K562 (cell line): Measurements from ENCODE around the gene GTSE1. TPM values are rescaled to one million over a fixed set of nuclear protein-coding genes. Genes with fewer than 3 reads are reported as not detected.

Source experiments
- ATAC-seq: fragments of 200-7000 bp; cut with Tn5 transposase; 3 replicates; pipeline ENCODE4 v1.9.1; 2020; ENCODE audit warnings: moderate library complexity
- BruUV-seq: library from RNA; stranded (reverse); fragments of 400-500 nt; replicated peaks from 2 replicates; lab custom pipeline; 2021; lab: Mats Ljungman, UMichigan
- CTCF ChIA-PET: fragments of 300-600 bp; formaldehyde crosslinking; extraction: SDS; loops from one replicate; lab custom pipeline; 2021; ENCODE audit warnings: low intra/inter-chr PET ratio; lab: Yijun Ruan, JAX
- POLR2A ChIA-PET: fragments of 300-600, 350-650 bp; sonication (Branson Sonifier 250); formaldehyde crosslinking; extraction: SDS; loops from one replicate; lab custom pipeline; 2021; ENCODE audit warnings: antibody characterized with exemption, inconsistent platforms; lab: Yijun Ruan, JAX
- DNase-seq, 4 experiments: peaks; one replicate each; pipeline versions ENCODE4 v3.0.0 to v3.0.0-alpha.2; 2011 to 2018; ENCODE audit warnings: low spot score in 3 of 4, mixed read lengths in 3 of 4; ENCODE audit errors: extremely low read depth in 1 of 4
- FAIRE-seq: peaks from 2 replicates; lab custom pipeline; 2011; peaks lifted over from hg19 to GRCh38; lab: Jason Lieb, UNC
- H2AFZ ChIP-seq: 2 replicates; pipeline ENCODE4 v1.6.0; 2011; ENCODE audit warnings: low read depth, low read length, control low read depth, inconsistent platforms
- H3K27ac ChIP-seq: fragments of 200-600 bp; 3 replicates; pipeline ENCODE4 v1.8.0; 2011; ENCODE audit warnings: low read depth, mild to moderate bottlenecking, control low read depth, inconsistent platforms, low read length, moderate library complexity, mixed read lengths; ENCODE audit errors: extremely low read depth
- H3K27me3 ChIP-seq, 2 experiments: fragments of 300-600 bp in 1 of 2; 2 replicates in 1 of 2; 3 replicates in 1 of 2; pipeline versions ENCODE4 v1.6.0 to v1.8.0; 2011; ENCODE audit warnings: inconsistent platforms in 2 of 2, low read length in 2 of 2, mild to moderate bottlenecking in 1 of 2, mixed read lengths in 1 of 2, moderate library complexity in 1 of 2; ENCODE audit not compliant: control insufficient read depth in 2 of 2, insufficient read depth in 2 of 2
- H3K36me3 ChIP-seq: fragments of 300-600 bp; 3 replicates; pipeline ENCODE4 v1.8.0; 2011; ENCODE audit warnings: mild to moderate bottlenecking, low read length, inconsistent platforms; ENCODE audit not compliant: control insufficient read depth, insufficient read depth
- H3K4me1 ChIP-seq, 2 experiments: fragments of 200-600 bp in 1 of 2; replicated peaks in 1 of 2; 2 replicates in 1 of 2; 3 replicates in 1 of 2; pipeline versions ENCODE4 v1.5.1 to v1.8.0; 2011; ENCODE audit warnings: inconsistent platforms in 2 of 2, low read length in 2 of 2, mild to moderate bottlenecking in 1 of 2, mixed read lengths in 1 of 2, moderate library complexity in 1 of 2; ENCODE audit not compliant: control insufficient read depth in 2 of 2, insufficient read depth in 2 of 2
- H3K4me2 ChIP-seq: 2 replicates; pipeline ENCODE4 v1.6.1; 2011; ENCODE audit warnings: low read length, control low read depth, inconsistent platforms, mixed read lengths; ENCODE audit not compliant: insufficient read depth
- H3K4me3 ChIP-seq: fragments of 200-600 bp; sonication (generic), shearing (Covaris generic); 2 replicates; pipeline ENCODE4 v1.5.1; 2016; ENCODE audit warnings: control low read depth, inconsistent platforms
- H3K79me2 ChIP-seq: fragments of 200-600 bp; 3 replicates; pipeline ENCODE4 v1.8.0; 2011; ENCODE audit warnings: low read length, inconsistent platforms; ENCODE audit not compliant: control insufficient read depth, insufficient read depth
- H3K9ac ChIP-seq, 2 experiments: 2 replicates each; pipeline versions ENCODE4 v1.6.0 to v1.6.1; 2011; ENCODE audit warnings: low read depth in 2 of 2, low read length in 2 of 2, control low read depth in 1 of 2, inconsistent platforms in 1 of 2, mild to moderate bottlenecking in 1 of 2, mixed read lengths in 1 of 2; ENCODE audit not compliant: insufficient read depth in 1 of 2
- H3K9me1 ChIP-seq: one replicate; pipeline ENCODE4 v1.6.0; 2011; ENCODE audit warnings: inconsistent platforms, mild to moderate bottlenecking, low read length, moderate library complexity; ENCODE audit not compliant: control insufficient read depth, insufficient read depth
- H3K9me3 ChIP-seq: replicated peaks from 2 replicates; pipeline ENCODE4 v1.5.1; 2011; ENCODE audit warnings: low read depth, low read length, inconsistent platforms; ENCODE audit not compliant: control insufficient read depth, insufficient read depth
- H4K20me1 ChIP-seq: replicated peaks from 2 replicates; pipeline ENCODE4 v1.6.1; 2011; ENCODE audit warnings: low read length, inconsistent platforms, mixed read lengths; ENCODE audit not compliant: control insufficient read depth, insufficient read depth
- EGR1 ChIP-seq: fragments of 450-650 bp; conservative IDR thresholded peaks from 2 replicates; pipeline ENCODE4 v1.6.1; 2017; ENCODE audit warnings: mild to moderate bottlenecking
- NR0B1 ChIP-seq: fragments of 450-650 bp; IDR thresholded peaks from one replicate; pipeline ENCODE4 v1.6.1; 2018; ENCODE audit warnings: mild to moderate bottlenecking, moderate library complexity; ENCODE audit not compliant: partially characterized antibody
- PML ChIP-seq: IDR thresholded peaks from 2 replicates; pipeline ENCODE4 v1.6.1; 2012; ENCODE audit warnings: low read length, inconsistent platforms
- RBM34 ChIP-seq: fragments of 200-400 bp; formaldehyde crosslinking; IDR thresholded peaks from 2 replicates; pipeline ENCODE4 v1.6.1; 2018; ENCODE audit warnings: low read length, borderline replicate concordance; ENCODE audit not compliant: insufficient read depth
- SAFB ChIP-seq: fragments of 200-400 bp; formaldehyde crosslinking; IDR thresholded peaks from 2 replicates; pipeline ENCODE4 v1.6.1; 2017; ENCODE audit warnings: low read depth, low read length, borderline replicate concordance
- TCF3 ChIP-seq: sonication (generic); formaldehyde crosslinking; IDR thresholded peaks from 2 replicates; pipeline ENCODE4 v1.4.0; 2020; ENCODE audit warnings: mild to moderate bottlenecking, missing genetic modification reagents
- THRAP3 ChIP-seq: fragments of 450-650 bp; IDR thresholded peaks from 2 replicates; pipeline ENCODE4 v1.6.1; 2016; ENCODE audit warnings: mild to moderate bottlenecking, inconsistent platforms, borderline replicate concordance
- THRB ChIP-seq: fragments of 450-650 bp; formaldehyde crosslinking; conservative IDR thresholded peaks from 2 replicates; pipeline ENCODE4 v1.4.0; 2022; ENCODE audit warnings: mild to moderate bottlenecking, missing genetic modification characterization
- ZNF280A ChIP-seq: fragments of 450-650 bp; IDR thresholded peaks from 2 replicates; pipeline ENCODE4 v1.6.1; 2018; ENCODE audit warnings: mild to moderate bottlenecking, low read depth; ENCODE audit not compliant: partially characterized antibody
- WGBS: fragments of 100-300 bp; shearing (Covaris generic); methylation state at CpG from one replicate; pipeline ENCODE4 v1.1.6; 2016; ENCODE audit warnings: low coverage, mixed read lengths; ENCODE audit not compliant: insufficient coverage; ENCODE audit errors: missing lambda C conversion rate; 5-methylcytosine and 5-hydroxymethylcytosine counted together
- in situ Hi-C: fragments of 300-500 bp; cut with MboI; formaldehyde crosslinking; loops from 4 replicates; pipeline ENCODE4 v1.15.0; 2018; ENCODE audit warnings: inconsistent platforms, mixed read lengths
- intact Hi-C: fragments of 100-400 bp; cut with micrococcal nuclease; formaldehyde crosslinking; loops from 2 replicates; pipeline ENCODE4 v1.14.2; 2022
- polyA plus RNA-seq, 8 experiments: library from polyadenylated mRNA; depleted of rRNA in 4 of 8; stranded (reverse) in 5 of 8; unstranded in 3 of 8; fragments of >200 nt; fragmentation: Nextera tagmentation in 2 of 8; fragmentation: Illumina TruSeq in 1 of 8; extraction: Ambion mirVana in 2 of 8; extraction: Trizol in 1 of 8; gene quantifications; 2 replicates each; pipeline versions ENCODE4 v1.2.1 to v1.2.3, GENCODE V29; 2011 to 2014; ENCODE audit warnings: inconsistent platforms in 1 of 8, missing spikeins in 1 of 8
- total RNA-seq, 7 experiments: library from RNA; depleted of rRNA in 6 of 7; stranded (reverse); fragments of >200 nt in 6 of 7; fragmentation: Illumina TruSeq in 2 of 7; extraction: Trizol in 2 of 7; gene quantifications; 2 replicates each; pipeline versions ENCODE4 v1.2.1 to v1.2.3, GENCODE V29; 2011 to 2021; ENCODE audit warnings: low replicate concordance in 1 of 7

GTSE1 gene
- total and polyA plus RNA-seq, 9 of the 15 experiments (the other 6 are each of a cell fraction or from before 2014, with no cell fraction given), result 2.5 to 22.5 (median 12.9) TPM

- no peak overlapping the region for H3K9ac ChIP-seq
- ChIA-PET POLR2A (interaction anchor here (0.5 kb wide), 1 partner anchor 706 kb away, joined by 3 read pairs; no protein-coding TSS in a partner anchor), CTCF (no interaction called here)
- ATAC-seq (no peak), FAIRE-seq (no peak), DNase-seq (no peak)
- no peaks in the 10 kb centered on the region for H3K9me3 ChIP-seq
- in situ Hi-C loops (loop anchor here (25.0 kb wide), 1 partner anchor 305 kb away; no protein-coding TSS in a partner anchor), intact Hi-C loops (no loop called here)
- H3K79me2 ChIP-seq, result no peaks in the 10 kb centered on the region
- no peaks in the 10 kb centered on the region for H3K27me3 ChIP-seq
- H3K4me3 ChIP-seq, result no peak overlapping the region
- no peaks in the 10 kb centered on the region for H3K9me1 ChIP-seq
- no TSS peak for BruUV-seq
- peaks cover 0 to 3% of the 10 kb centered on the region in 2 experiments; a peak in 1 of 5 replicates for H3K4me1 ChIP-seq
- 85% methylated on average over 12 of the region's 20 CpGs for WGBS
- H3K27ac ChIP-seq, result no peak overlapping the region
- peaks cover 59% of the 10 kb centered on the region; the same call in 2 of the 3 replicates for H3K36me3 ChIP-seq
- TF ChIP-seq THRAP3 (no peak), NR0B1 (no peak), ZNF280A (no peak), SAFB (no peak), PML (no peak), TCF3 (CRISPR knock-in tag) (no peak), EGR1 (no peak), THRB (CRISPR knock-in tag) (no peak), RBM34 (no peak)
- H3K4me2 ChIP-seq, result no peak overlapping the region
- no peaks in the 10 kb centered on the region for H4K20me1 ChIP-seq
- H2AFZ ChIP-seq, result no peak overlapping the region
Measured at GRCh38 chr22:46317646-46318045, 21.0 kb downstream of the GTSE1 start.
